ENCODE measurements around the gene DYNC2I2.

GRCh38 chr9:128653908-128654307, 2.7 kb downstream of the DYNC2I2 start:
- TF ChIP-seq POLR2A (IDR thresholded peaks at IDR 0.05; ENCODE audit: extremely low read depth, insufficient read length) (no peak), CTCF (IDR thresholded peaks at IDR 0.05; ENCODE audit: low read depth, low read length) (no peak), MYC (IDR thresholded peaks at IDR 0.05; ENCODE audit: low read depth, low read length) (no peak), MAX (IDR thresholded peaks at IDR 0.05; ENCODE audit: low read depth, low read length) (no peak)
